ENCODE results near the gene FTCD. TPM values are rescaled to one million over a fixed set of nuclear protein-coding genes. Genes with fewer than 3 reads are reported as not detected.
"Not testable (repeated sequence)": the region's sequence is repeated elsewhere in the genome, so short reads cannot be mapped to it uniquely, and the experiment has no call there.

Gene FTCD
- total RNA-seq, 1 experiment from 2014 or later = 6.7 TPM

- H3K27ac Mint-ChIP-seq = peak overlapping the region; percentile 65 to 90 (median 87); a peak in 5 of 7 replicates
- Histone ChIP-seq H2AK5ac (ENCODE audit: insufficient read length, low read length) (no peak overlapping the region), H3K9me3 (ENCODE audit: control insufficient read depth, low read depth, low read length) (no peaks in the 10 kb centered on the region), H3K9ac (ENCODE audit: extremely low read depth, insufficient read length, low read length) (no peak overlapping the region), H2AFZ (ENCODE audit: low read length) (no peak overlapping the region), H2BK5ac (ENCODE audit: insufficient read length, low read length) (no peak overlapping the region), H2BK20ac (ENCODE audit: low read depth, low read length, poor library complexity, severe bottlenecking) (no peak overlapping the region), H3K18ac (ENCODE audit: insufficient read length, low read depth, low read length) (no peak overlapping the region), H3K14ac (ENCODE audit: insufficient read depth, low read length) (no peak overlapping the region), H2BK12ac (ENCODE audit: insufficient read length, low read depth, low read length) (no peak overlapping the region), H2BK15ac (ENCODE audit: low read depth, low read length) (no peak overlapping the region), H3K23ac (ENCODE audit: insufficient read length, low read depth, low read length) (no peak overlapping the region), H3K79me2 (ENCODE audit: insufficient read depth, low read length) (no peaks in the 10 kb centered on the region), H4K8ac (replicated peaks; ENCODE audit: insufficient read length, low read depth, low read length) (no peak overlapping the region), H3K4me2 (ENCODE audit: insufficient read depth, insufficient read length, low read length) (no peak overlapping the region), H3K4me1 (ENCODE audit: insufficient read depth, low read length) (no peaks in the 10 kb centered on the region), H4K20me1 (ENCODE audit: control insufficient read depth, insufficient read depth, insufficient read length) (no peaks in the 10 kb centered on the region), H4K5ac (ENCODE audit: insufficient read length, low read depth, low read length) (no peak overlapping the region), H2BK120ac (ENCODE audit: low read depth, low read length, poor library complexity, severe bottlenecking) (no peak overlapping the region), H3T11ph (ENCODE audit: low read length) (no peak overlapping the region), H3K27me3 (ENCODE audit: insufficient read depth, low read length) (no peaks in the 10 kb centered on the region), H4K91ac (ENCODE audit: insufficient read length, low read depth, low read length) (no peak overlapping the region), H3K79me1 (ENCODE audit: insufficient read depth, low read depth, low read length, poor library complexity, severe bottlenecking) (no peaks in the 10 kb centered on the region), H3K27ac (ENCODE audit: insufficient read length, low read depth, low read length) (no peak overlapping the region), H3K23me2 (ENCODE audit: insufficient read length, low read depth, low read length, poor library complexity, severe bottlenecking) (no peaks in the 10 kb centered on the region), H3K56ac (ENCODE audit: insufficient read length, low read depth, low read length) (no peak overlapping the region), H3K4ac (ENCODE audit: low read depth, low read length) (no peak overlapping the region)
- H3K27me3 Mint-ChIP-seq (ENCODE audit: low read depth) = no peaks in the 10 kb centered on the region
- no peaks in the 10 kb centered on the region for H3K9me3 Mint-ChIP-seq
- DNase-seq = no peak
- peaks cover 6 to 9% of the 10 kb centered on the region in 2 experiments; a peak in 3 of 4 replicates for H3K4me1 Mint-ChIP-seq
- peaks cover 52 to 77% (median 68%) of the 10 kb centered on the region in 3 experiments for H3K36me3 Mint-ChIP-seq (ENCODE audit: insufficient read depth in 1 of 3, low read depth in 3 of 3)
- no CpG with 5 or more reads among the region's 6 CpGs for WGBS (ENCODE audit: extremely low coverage, insufficient read length, low lambda C conversion rate)
- no peak overlapping the region for H3K4me3 Mint-ChIP-seq
- TF ChIP-seq CTCF (conservative IDR thresholded peaks at IDR 0.05) = no peak
Measured at GRCh38 chr21:46202592-46203202, 47.3 kb upstream of the FTCD start.

GRCh38 chr21:46200877-46201803 is 45.8 kb upstream of the FTCD start:
- H3K4me1 Mint-ChIP-seq; H3K23ac ChIP-seq (ENCODE audit: insufficient read length, low read depth, low read length); H3K4me3 Mint-ChIP-seq; H2AK5ac ChIP-seq (ENCODE audit: insufficient read length, low read length); H3K18ac ChIP-seq (ENCODE audit: insufficient read length, low read depth, low read length); H3K27me3 ChIP-seq (ENCODE audit: insufficient read depth, low read length); H4K91ac ChIP-seq (ENCODE audit: insufficient read length, low read depth, low read length); H2AFZ ChIP-seq (ENCODE audit: low read length); H3K9ac ChIP-seq (ENCODE audit: extremely low read depth, insufficient read length, low read length); H3K9me3 ChIP-seq (ENCODE audit: control insufficient read depth, low read depth, low read length); H3K9me3 Mint-ChIP-seq; H3K27me3 Mint-ChIP-seq (ENCODE audit: low read depth); H3K79me2 ChIP-seq (ENCODE audit: insufficient read depth, low read length); H4K8ac ChIP-seq (replicated peaks; ENCODE audit: insufficient read length, low read depth, low read length); H3K14ac ChIP-seq (ENCODE audit: insufficient read depth, low read length); H2BK120ac ChIP-seq (ENCODE audit: low read depth, low read length, poor library complexity, severe bottlenecking); DNase-seq; H3K4me1 ChIP-seq (ENCODE audit: insufficient read depth, low read length); H2BK5ac ChIP-seq (ENCODE audit: insufficient read length, low read length); H4K5ac ChIP-seq (ENCODE audit: insufficient read length, low read depth, low read length); H3T11ph ChIP-seq (ENCODE audit: low read length); H2BK12ac ChIP-seq (ENCODE audit: insufficient read length, low read depth, low read length); H3K4ac ChIP-seq (ENCODE audit: low read depth, low read length); H2BK15ac ChIP-seq (ENCODE audit: low read depth, low read length); H3K56ac ChIP-seq (ENCODE audit: insufficient read length, low read depth, low read length); H4K20me1 ChIP-seq (ENCODE audit: control insufficient read depth, insufficient read depth, insufficient read length); H3K23me2 ChIP-seq (ENCODE audit: insufficient read length, low read depth, low read length, poor library complexity, severe bottlenecking); H3K4me2 ChIP-seq (ENCODE audit: insufficient read depth, insufficient read length, low read length); H2BK20ac ChIP-seq (ENCODE audit: low read depth, low read length, poor library complexity, severe bottlenecking); H3K79me1 ChIP-seq (ENCODE audit: insufficient read depth, low read depth, low read length, poor library complexity, severe bottlenecking); H3K27ac ChIP-seq (ENCODE audit: insufficient read length, low read depth, low read length): not testable (repeated sequence)
- WGBS (ENCODE audit: extremely low coverage, insufficient read length, low lambda C conversion rate) = no CpG with 5 or more reads among the region's 8 CpGs
- Mint-ChIP-seq H3K27ac (peak overlapping the region in 2 of 3 experiments; percentile 73 to 81; a peak in 2 of 7 replicates), H3K36me3 (ENCODE audit: insufficient read depth in 1 of 3, low read depth in 3 of 3) (peaks cover 56 to 84% (median 71%) of the 10 kb centered on the region in 3 experiments)
